COLO668 (cell line): Measurements from ENCODE around the gene USP26.
"Not testable (repeated sequence)": the region's sequence is repeated elsewhere in the genome, so short reads cannot be mapped to it uniquely, and the experiment has no call there.

Source experiments
- DNase-seq: peaks from one replicate; lab custom pipeline; 2025; ENCODE audit not compliant: unreplicated experiment; lab: John Stamatoyannopoulos, UW

Gene USP26, protein sequence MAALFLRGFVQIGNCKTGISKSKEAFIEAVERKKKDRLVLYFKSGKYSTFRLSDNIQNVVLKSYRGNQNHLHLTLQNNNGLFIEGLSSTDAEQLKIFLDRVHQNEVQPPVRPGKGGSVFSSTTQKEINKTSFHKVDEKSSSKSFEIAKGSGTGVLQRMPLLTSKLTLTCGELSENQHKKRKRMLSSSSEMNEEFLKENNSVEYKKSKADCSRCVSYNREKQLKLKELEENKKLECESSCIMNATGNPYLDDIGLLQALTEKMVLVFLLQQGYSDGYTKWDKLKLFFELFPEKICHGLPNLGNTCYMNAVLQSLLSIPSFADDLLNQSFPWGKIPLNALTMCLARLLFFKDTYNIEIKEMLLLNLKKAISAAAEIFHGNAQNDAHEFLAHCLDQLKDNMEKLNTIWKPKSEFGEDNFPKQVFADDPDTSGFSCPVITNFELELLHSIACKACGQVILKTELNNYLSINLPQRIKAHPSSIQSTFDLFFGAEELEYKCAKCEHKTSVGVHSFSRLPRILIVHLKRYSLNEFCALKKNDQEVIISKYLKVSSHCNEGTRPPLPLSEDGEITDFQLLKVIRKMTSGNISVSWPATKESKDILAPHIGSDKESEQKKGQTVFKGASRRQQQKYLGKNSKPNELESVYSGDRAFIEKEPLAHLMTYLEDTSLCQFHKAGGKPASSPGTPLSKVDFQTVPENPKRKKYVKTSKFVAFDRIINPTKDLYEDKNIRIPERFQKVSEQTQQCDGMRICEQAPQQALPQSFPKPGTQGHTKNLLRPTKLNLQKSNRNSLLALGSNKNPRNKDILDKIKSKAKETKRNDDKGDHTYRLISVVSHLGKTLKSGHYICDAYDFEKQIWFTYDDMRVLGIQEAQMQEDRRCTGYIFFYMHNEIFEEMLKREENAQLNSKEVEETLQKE

DNA sequence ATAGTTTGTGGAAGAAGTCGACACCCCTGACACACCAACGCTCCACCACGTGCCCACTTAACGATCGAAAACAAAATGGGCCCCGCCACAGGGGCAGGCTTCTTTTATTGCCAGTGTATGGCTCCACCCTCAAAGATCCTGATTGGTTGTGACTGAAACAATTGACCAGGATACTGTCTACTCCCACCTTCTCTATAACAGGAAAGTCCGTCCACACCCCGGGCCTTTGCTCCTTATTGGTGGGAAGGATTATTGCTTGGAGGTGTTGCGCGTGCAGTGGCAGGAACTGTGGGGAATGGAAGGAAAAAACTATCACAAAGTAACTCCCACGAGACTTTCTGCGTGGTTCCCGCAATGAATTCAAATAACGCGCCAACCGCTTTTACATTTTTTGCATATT is at the start of gene USP26:
Gene USP26 (minus strand): TSS at position 79 of the 400 bp plus-strand sequence. CDS start 68,889 bp downstream, outside the sequence.
- DNase-seq, result no peak

DNA sequence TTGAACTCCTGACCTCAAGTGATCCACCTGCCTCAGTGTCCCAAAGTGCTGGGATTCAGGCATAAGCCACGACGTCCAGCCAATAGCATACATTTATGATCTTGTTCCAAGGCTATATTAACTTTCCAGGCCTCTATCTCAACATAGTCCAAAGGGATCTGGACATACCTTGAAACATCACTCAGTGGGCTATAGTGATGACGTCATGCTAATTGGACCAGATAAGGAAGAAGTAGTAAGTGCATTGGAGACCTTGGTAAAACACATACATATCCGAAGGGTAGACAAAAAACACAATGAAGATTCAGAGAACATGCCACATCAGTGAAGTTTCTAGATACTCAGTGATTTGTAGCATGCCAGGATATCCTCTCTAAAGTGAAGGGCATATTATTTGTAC is 37.4 kb upstream of the USP26 start:
- no peak for DNase-seq

DNA sequence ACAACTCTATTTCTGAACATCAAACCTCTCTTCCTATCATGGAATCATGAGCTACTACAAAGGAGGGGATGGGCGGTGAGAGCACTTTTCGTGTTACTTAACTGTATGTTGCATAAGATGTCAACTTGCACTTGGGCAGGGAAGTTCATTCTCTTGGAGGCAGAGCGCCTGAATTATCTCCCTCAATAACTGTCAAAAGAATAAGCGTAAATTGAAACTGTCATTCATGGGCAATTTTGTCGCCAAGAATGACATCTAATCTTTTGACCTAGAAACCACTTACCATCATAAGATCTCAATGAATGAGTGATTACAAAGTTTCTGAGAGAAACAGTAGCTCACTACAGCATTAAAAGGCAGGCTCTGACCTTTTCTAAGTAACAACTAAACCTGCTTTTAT is 23.5 kb upstream of the USP26 start:
- DNase-seq, result no peak

DNA sequence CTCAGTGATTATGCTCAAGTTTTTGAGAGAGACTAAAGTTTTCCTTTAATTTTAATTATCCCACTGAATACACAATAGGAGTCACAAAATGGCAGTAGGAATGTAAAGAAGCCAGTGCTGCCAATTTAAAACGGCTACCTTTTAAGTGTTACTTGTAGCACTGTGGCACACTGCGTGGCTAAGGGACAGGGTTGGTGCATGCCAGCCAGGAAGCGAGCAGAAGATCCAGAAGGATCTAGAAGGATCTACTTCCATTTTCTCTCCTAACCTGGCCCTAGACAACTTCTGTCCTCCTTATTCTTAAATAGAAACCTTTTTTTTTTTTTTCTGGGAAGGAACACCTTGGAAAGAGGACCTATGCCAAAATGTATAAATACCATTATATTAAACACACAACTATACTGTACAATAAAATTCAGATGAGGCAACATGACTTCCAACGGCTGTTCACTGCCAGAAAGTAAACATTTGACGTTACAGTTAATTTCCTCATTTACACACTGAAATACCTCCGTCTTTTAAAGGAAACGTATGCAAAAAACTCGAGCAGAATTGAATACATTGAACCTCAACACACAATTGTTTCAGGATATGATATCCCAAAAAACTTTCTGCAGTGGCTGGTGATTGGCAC is 2.7 kb downstream of the USP26 start:
- DNase-seq, result no peak

DNA sequence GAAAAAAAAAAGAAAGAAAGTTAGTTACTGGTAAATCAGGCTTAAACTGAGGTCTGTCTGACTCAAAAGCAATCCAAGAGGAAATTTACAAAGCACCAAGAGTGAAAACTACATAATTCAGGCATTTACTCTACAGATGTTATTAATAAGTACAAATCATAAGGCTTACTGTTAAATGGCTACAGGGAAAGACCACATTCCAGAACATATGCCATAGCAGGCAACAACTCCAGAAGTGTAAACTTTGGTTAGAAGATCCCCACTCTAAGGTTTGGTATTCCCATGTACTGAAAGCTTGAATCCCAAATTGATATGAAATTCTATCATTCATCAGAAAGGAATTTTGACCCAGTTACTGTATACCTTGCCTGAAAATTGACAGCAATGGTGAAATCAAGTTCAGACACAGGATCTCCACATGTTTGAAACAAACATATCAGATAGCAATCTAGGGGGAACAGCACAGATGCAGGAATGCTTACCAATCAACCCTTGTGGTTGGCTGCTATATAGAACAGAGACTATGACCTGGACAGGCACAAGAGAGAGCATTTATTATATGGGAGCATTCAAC is 6.6 kb downstream of the USP26 start:
- DNase-seq, result no peak

DNA sequence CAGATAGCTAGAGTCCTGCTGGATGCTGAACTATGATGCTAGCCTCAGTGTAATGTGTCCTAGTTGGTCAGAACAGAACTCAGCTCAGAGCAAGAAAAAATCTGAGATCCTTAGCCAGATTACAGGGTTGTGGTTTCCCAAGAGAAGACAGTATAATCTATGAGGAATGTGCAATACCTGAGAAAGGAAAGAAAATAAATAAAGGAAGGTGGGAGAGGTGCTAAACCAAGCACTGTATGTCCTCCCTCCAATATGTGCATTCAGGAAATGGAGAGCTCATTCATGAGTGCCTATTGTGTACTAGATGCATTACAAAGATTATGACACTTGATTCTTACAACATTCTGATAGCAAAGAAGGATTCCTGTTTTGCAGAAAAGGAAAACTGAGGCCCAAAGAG is 7.5 kb downstream of the USP26 start:
- DNase-seq, result no peak

DNA sequence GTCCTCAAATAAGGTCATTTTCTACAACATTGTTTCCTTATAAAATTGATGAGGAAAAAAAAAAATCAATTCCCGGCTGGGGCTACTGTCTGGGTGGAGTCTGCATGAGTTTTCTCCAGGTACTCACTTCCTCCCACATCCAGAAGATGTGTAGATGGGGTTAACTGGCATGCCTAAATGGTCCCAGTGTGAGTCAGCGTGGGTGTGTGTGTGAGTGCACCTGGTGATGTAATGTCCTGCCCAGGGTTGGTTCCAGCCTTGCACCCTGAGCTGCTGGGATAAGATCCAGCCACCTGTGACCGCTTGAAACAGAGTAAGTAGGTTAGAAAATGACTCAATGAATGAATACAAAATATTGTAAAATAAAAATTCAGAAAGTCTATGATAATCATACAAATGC is 11.1 kb downstream of the USP26 start:
- DNase-seq, result no peak

DNA sequence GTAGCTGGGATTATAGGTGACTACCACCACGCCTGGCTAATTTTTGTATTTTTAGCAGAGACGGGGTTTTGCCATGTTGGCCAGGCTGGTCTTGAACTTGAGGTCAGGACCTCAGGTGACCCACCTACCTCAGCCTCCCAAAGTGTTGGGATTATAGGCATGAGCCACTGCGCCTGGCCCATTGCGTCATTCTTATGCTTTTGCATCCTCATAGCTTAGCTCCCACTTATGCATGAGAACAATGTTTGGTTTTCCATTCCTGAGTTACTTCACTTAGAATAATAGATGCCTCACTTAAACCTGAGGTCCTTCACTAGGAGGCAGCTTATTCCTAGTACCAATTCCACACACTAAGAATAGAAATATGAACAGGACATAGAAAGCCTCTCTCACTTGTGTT is 11.9 kb downstream of the USP26 start:
- DNase-seq, result not testable (repeated sequence)

DNA sequence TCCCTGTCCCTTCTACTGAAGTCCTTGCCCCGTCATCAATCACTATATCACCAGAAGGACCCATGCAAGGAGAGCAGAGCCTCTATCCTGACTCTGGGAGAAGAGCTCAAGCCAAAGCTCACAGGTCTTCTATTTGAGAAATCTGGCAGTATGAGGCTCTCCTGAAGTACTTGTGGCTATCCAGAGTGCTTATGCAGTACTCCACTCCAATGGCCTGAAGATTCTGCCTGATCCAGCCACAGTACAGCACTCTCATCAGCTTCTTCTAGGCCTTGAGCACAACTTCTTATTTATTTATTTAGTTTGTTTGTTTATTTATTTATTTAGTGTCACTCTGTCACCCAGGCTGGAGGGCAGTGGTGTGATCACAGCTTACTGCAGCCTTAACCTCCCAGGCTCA is 13.0 kb downstream of the USP26 start:
- DNase-seq, result no peak

DNA sequence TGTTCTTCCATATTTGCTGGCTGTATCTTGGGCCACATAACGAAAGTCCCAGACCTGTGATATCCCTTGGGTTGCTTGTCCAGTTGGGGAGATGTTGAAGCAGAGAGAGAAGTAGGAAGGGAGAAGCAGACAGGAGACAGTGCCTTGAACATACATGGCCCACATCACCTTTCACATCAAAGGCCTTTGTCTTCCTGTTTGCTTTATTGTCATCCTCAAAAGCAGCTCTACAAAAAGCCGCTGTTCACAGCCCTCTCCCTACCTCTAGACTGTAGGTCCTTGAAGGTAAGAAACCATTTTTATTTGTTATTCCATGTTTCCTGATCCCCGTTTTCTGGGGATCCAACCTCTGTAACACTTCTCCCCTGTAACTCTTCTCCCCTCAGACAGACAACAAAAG is 14.9 kb downstream of the USP26 start:
- DNase-seq, result no peak

DNA sequence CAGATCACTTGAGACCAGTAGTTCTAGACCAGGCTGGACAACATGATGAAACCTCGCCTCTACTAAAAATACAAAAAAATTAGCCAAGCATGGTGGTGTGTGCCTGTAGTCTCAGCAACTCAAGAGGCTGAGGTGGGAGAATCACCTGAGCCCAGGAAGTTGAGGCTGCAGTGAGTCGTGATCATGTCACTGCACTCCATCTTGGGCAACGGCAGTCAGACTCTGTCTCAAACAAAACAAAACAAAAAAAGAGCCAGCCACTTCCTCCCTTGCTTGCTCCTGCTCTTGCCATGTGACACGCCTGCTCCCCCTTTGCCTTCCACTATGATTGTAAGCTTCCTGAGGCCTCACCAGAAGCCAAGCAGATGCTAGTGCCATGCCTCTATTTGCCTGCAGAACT is 19.1 kb downstream of the USP26 start:
- not testable (repeated sequence) for DNase-seq

DNA sequence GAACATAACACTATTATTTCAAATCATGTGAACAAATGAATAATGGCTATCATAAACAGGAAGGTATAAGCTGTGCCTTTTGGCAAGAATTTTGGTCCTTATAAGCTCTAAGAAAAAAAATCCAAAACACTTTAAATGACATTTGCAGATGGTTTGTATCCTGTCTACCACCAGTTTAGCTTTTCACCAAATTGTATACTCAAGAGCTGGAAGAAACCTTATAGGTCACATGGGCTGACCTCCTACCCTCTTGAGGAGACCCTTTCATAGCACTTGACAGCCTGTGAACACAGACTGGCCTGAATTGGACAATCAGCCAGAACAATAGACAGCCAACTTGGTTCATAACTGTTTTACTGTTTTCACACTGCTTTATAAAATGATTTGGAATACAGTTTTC is 24.3 kb downstream of the USP26 start:
- DNase-seq, result no peak

DNA sequence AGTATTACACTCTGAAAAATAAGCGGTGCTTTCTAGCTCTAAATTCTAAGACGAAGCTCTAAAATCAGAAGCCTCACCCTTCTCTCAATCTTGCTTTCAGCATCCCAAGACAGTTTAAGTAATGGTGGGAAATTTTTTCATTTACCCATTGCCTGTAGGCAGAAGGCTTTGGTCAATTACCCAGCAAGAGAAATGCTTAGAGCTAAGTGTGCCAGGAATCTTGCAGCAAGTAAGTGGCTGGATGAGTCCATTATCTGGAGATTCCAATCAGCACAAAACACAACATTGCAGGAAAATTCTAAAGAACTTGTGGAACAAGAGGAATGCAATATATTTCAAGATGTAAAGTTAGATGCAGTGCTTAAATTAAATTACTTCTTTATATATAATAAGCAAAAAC is 28.4 kb downstream of the USP26 start:
- no peak for DNase-seq

DNA sequence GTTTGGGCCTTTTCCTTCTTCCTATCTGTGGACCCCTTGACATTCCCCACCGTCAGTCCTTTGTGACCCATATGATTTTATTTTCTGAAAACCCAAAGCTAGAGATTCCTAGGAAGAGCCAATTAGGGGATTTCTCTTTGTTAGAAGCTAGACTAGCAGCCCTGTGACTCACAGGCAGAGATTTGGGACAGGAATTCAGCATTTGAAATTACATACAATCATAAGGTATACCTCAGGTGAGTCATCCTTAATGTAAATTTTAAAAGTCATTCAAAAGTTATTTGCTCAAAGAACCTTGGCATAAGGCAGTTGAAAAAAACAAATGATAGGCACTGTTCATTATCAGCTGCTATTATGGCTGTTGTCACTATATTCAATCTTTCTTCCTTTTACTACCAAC is 40.6 kb downstream of the USP26 start:
- DNase-seq, result no peak

DNA sequence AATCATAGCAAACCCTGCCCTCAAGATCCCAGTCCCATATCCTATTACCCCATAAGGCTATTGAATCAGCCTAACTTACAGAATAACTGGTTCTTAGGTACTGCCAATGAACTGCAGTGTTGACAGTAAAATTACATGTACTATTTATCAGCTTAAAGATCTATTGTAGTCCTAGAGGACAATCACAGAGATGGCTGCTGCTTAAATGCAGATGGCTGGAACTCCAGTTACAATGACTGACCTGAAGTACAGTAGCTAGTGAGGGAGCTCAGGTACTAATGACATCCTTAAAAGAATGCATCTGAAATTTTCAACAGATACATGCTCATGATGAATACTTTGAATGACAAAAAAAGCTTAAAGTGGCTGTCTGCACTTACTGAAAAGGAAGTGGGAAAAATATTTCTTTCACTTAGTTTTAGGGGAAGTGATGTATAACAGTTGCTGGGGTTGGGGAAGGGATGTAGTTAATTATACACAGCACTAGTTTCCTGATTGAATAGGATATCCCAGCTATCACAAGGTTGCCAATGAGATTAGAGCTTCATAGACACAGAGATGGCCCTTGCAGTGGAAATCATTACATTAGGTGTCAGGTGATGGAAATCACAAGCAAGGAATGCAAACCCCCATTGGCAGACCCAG is 42.0 kb downstream of the USP26 start:
- no peak for DNase-seq

DNA sequence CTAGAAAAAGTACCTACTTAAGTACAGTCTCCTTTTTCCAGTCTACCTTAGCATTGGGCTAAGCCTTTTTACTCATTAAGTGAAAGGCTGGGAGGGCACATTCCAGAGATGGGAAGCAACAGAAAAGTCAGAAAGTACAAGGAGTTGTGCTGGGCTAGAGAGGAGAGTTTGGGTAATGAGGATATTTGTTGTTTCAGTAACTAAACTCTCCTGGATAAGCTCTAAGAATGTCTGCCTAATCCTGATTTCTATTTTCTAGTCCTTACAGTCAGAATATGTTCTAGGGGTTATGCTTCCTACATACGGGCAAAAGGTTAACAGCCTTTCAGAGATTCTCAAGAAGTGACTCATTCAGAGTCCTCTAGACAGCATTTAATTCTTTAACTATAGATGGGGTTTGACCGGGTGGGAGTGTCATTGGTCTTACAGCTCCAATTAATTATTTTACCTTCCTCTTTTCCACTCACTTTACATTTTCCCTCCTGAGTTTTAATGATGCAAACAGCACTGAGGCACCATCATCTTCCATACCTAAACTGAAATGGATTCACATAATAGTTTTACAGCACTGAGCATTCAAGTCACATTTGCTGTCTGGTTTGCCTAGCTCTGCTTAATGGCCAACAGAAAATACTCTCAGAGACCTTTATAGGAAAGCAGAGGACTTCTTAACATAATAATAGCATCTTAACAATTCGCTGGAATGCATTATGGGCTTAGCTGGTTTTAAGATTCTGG is 42.9 kb downstream of the USP26 start:
- no peak for DNase-seq

DNA sequence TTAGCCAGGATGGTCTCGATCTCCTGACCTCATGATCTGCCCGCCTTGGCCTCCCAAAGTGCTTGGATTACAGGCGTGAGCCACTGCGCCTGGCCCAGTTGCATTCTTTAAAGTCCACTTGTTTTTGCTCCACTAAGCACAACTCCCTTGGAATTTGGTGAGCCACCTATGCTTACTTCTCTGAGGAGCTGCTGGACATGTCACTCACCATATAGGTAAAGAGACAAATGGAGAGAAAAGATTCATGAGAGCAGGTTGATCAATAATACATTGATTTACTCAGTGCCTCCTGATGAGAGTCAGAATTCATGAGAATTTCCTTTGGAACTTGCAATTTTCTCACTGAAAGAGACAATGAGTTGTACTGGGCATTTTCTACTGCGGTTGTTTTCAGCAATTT is 48.2 kb downstream of the USP26 start:
- no peak for DNase-seq

DNA sequence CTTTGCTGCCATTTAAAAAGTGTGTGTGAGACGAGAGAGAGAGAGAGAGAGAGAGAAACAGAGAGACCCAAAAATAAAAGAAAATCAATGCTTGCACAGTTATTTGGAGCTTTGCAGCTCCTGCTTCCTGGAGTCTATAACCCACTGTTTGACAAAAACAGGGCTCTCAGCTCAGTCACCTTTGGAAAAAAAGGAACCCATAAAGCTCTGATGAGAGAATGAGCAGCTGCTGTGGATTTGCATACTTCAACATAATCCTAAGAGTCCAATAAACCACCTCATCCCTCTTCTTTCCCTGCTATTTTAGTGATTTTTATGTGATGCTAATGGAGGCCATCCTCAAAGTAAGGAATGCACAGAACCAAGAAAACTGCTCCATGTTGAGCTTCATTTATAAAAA is 50.3 kb downstream of the USP26 start:
- no peak for DNase-seq

DNA sequence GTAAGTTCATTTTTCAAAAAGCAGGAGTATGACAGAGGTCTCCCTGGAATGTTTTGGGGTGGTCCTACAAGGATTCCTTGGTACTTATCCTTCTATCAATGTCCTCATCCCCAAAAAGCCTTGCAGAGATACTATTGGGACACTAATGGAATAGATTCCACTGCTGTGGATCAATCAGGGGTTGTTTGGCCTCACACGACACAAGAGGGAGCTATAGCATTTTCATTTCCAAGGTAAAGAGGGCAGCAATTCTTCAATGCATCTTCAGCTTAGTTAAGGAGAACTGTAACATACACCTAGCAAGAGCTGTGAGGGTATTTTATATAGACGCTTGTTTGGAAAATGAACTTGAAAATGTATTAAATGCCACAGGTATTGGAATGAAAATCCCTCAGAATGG is 50.9 kb downstream of the USP26 start:
- peak; percentile 2 for DNase-seq

DNA sequence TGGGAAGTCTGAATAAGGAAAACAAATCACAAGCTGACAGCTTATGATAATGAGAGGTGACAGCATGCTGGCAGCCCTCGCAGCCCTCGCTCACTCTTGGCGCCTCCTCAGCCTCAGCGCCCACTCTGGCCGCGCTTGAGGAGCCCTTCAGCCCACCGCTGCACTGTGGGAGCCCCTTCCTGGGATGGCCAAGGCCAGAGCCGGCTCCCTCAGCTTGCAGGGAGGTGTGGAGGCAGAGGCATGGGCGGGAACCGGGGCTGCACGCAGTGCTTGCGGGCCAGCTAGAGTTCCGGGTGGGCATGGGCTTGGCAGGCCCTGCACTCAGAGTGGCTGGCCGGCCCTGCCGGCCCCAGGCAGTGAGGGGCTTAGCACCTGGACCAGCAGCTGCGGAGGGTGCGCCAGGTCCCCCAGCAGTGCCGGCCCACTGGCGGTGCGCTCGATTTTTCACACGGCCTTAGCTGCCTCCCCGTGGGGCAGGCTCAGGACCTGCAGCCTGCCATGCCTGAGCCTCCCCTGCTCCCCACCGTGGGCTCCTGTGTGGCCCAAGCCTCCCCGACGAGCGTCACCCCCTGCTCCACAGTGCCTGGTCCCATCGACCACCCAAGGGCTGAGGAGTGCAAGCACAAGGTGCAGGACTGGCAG is 52.6 kb downstream of the USP26 start:
- not testable (repeated sequence) for DNase-seq
